Measurements from ENCODE around the gene AGBL4. TPM values are rescaled to one million over a fixed set of nuclear protein-coding genes. Genes with fewer than 3 reads are reported as not detected.

AGBL4 gene
- total RNA-seq, 1 experiment from 2014 or later, result not detected

- no peaks in the 10 kb centered on the region for H3K36me3 ChIP-seq (ENCODE audit: control insufficient read depth in 1 of 2, insufficient read depth in 2 of 2, low read length in 2 of 2)
- peaks cover 43% of the 10 kb centered on the region for H3K27me3 ChIP-seq (ENCODE audit: insufficient read depth, low read length)
- no peak for TF ChIP-seq ZBTB33 (IDR thresholded peaks at IDR 0.05; ENCODE audit: extremely low read depth, insufficient replicate concordance, low read length)
- TF ChIP-seq POLR2AphosphoS5 (IDR thresholded peaks at IDR 0.05; ENCODE audit: low read depth, low read length), result no peak
- no peak for TF ChIP-seq SP1 (IDR thresholded peaks at IDR 0.05; ENCODE audit: low read depth)
- no peak for TF ChIP-seq CBX3 (IDR thresholded peaks at IDR 0.05; ENCODE audit: low read depth)
- no peak for TF ChIP-seq POLR2A (IDR thresholded peaks at IDR 0.05; ENCODE audit: borderline replicate concordance, extremely low read depth, insufficient read depth, insufficient read length)
- TF ChIP-seq ZNF274 (IDR thresholded peaks at IDR 0.05; ENCODE audit: low read depth, low read length), result no peak
- TF ChIP-seq EGR1 (IDR thresholded peaks at IDR 0.05; ENCODE audit: low read depth), result no peak
- BruUV-seq (replicated peaks), result no TSS peak
- ATAC-seq, result no peak
- RAD21 ChIA-PET (ENCODE audit: low non-redundant PET in 1 of 2, low total read pairs in 2 of 2, uncharacterized antibody in 2 of 2, unreplicated experiment in 2 of 2), result no interaction called here
- H3K9me2 ChIP-seq (ENCODE audit: insufficient read depth), result no peaks in the 10 kb centered on the region
- no peak overlapping the region for H3K4me2 ChIP-seq (ENCODE audit: low read length)
- H3K79me2 ChIP-seq (ENCODE audit: insufficient read depth, low read length), result no peaks in the 10 kb centered on the region
- DNase-seq (ENCODE audit: low read depth, low spot score), result no peak
- no peak overlapping the region for H3K4me3 ChIP-seq (replicated peaks in 1 of 2; ENCODE audit: low read depth in 1 of 2, low read length in 2 of 2)
- CTCF ChIA-PET, result no interaction called here
- H3K9me3 ChIP-seq (ENCODE audit: control insufficient read depth in 1 of 2, insufficient read depth in 1 of 2, low read depth in 1 of 2, low read length in 2 of 2), result no peaks in the 10 kb centered on the region
- POLR2A ChIA-PET, result no interaction called here
- no peaks in the 10 kb centered on the region for H4K20me1 ChIP-seq (ENCODE audit: insufficient read depth)
- no peaks in the 10 kb centered on the region for H3K4me1 ChIP-seq (ENCODE audit: control insufficient read depth in 1 of 2, insufficient read depth in 2 of 2, low read length in 2 of 2)
- intact Hi-C loops (cut with micrococcal nuclease), result no loop called here
- H3K9ac ChIP-seq (ENCODE audit: low read length), result no peak overlapping the region
- no peak overlapping the region for H2AFZ ChIP-seq (ENCODE audit: low read depth, low read length, poor library complexity, severe bottlenecking)
- H3K27ac ChIP-seq (ENCODE audit: low read depth, low read length), result no peak overlapping the region
Measured at GRCh38 chr1:48649880-48650279, 1373.9 kb downstream of the AGBL4 start.

- no peaks in the 10 kb centered on the region for H3K79me2 ChIP-seq (ENCODE audit: insufficient read depth, low read length)
- CTCF ChIA-PET, result no interaction called here
- DNase-seq (ENCODE audit: low read depth, low spot score), result no peak
Measured at GRCh38 chr1:48645883-48646282, 1377.9 kb downstream of the AGBL4 start.

More at GRCh38 chr1:48645883-48646282, 1377.9 kb downstream of the AGBL4 start:
- H3K9me3 ChIP-seq (ENCODE audit: control insufficient read depth in 1 of 2, insufficient read depth in 1 of 2, low read depth in 1 of 2, low read length in 2 of 2), result no peaks in the 10 kb centered on the region
- no peaks in the 10 kb centered on the region for H3K4me1 ChIP-seq (ENCODE audit: control insufficient read depth in 1 of 2, insufficient read depth in 2 of 2, low read length in 2 of 2)
- ChIA-PET POLR2A (no interaction called here), RAD21 (ENCODE audit: low non-redundant PET in 1 of 2, low total read pairs in 2 of 2, uncharacterized antibody in 2 of 2, unreplicated experiment in 2 of 2) (no interaction called here)
- intact Hi-C loops (cut with micrococcal nuclease), result no loop called here
- H3K36me3 ChIP-seq (ENCODE audit: control insufficient read depth in 1 of 2, insufficient read depth in 2 of 2, low read length in 2 of 2), result no peaks in the 10 kb centered on the region
- H3K27ac ChIP-seq (ENCODE audit: low read depth, low read length), result no peak overlapping the region
- H2AFZ ChIP-seq (ENCODE audit: low read depth, low read length, poor library complexity, severe bottlenecking), result no peak overlapping the region
- BruUV-seq (replicated peaks), result no TSS peak
- no peak for ATAC-seq
- TF ChIP-seq CTCF (IDR thresholded peaks at IDR 0.05 in 2 of 3, conservative IDR thresholded peaks at IDR 0.05 in 1 of 3; ENCODE audit: borderline replicate concordance in 1 of 3, insufficient read depth in 1 of 3, low read depth in 2 of 3, low read length in 2 of 3) (no peak), SIN3A (IDR thresholded peaks at IDR 0.05; ENCODE audit: low read depth) (no peak), CBX3 (IDR thresholded peaks at IDR 0.05; ENCODE audit: low read depth) (no peak), EZH2 (IDR thresholded peaks at IDR 0.05) (no peak), ZNF274 (IDR thresholded peaks at IDR 0.05; ENCODE audit: low read depth, low read length) (no peak), EZH2phosphoT487 (IDR thresholded peaks at IDR 0.05; ENCODE audit: borderline replicate concordance) (no peak), CEBPB (IDR thresholded peaks at IDR 0.05; ENCODE audit: low read depth) (no peak), POLR2AphosphoS5 (IDR thresholded peaks at IDR 0.05; ENCODE audit: low read depth, low read length) (no peak), SRF (IDR thresholded peaks at IDR 0.05; ENCODE audit: low read depth) (no peak), ZBTB33 (IDR thresholded peaks at IDR 0.05; ENCODE audit: extremely low read depth, insufficient replicate concordance, low read length) (no peak), POLR2A (IDR thresholded peaks at IDR 0.05; ENCODE audit: borderline replicate concordance, extremely low read depth, insufficient read depth, insufficient read length) (no peak), ATF3 (IDR thresholded peaks at IDR 0.05) (no peak), EGR1 (IDR thresholded peaks at IDR 0.05; ENCODE audit: low read depth) (no peak)
- no peaks in the 10 kb centered on the region for H3K9me2 ChIP-seq (ENCODE audit: insufficient read depth)
- no peak overlapping the region for H3K4me3 ChIP-seq (replicated peaks in 1 of 2; ENCODE audit: low read depth in 1 of 2, low read length in 2 of 2)
- H3K9ac ChIP-seq (ENCODE audit: low read length), result no peak overlapping the region
- no peak overlapping the region for H3K4me2 ChIP-seq (ENCODE audit: low read length)
- no peaks in the 10 kb centered on the region for H4K20me1 ChIP-seq (ENCODE audit: insufficient read depth)
- H3K27me3 ChIP-seq (ENCODE audit: insufficient read depth, low read length), result peaks cover 45% of the 10 kb centered on the region

All from HCT116 (cell line).